NCI-H1417 treated with DMSO at 0.1 percent for 48 hours (cell line): ENCODE data around the gene ENHO.

Source experiments
- DNase-seq: peaks from one replicate; lab custom pipeline; 2025; lab: John Stamatoyannopoulos, UW

The ENHO gene

GRCh38 chr9:34522971-34523797 lies at the start of gene ENHO:
Gene ENHO, minus strand, starts transcription at chr9:34522990. Its CDS starts 1,295 bp downstream, at chr9:34521695.
- no peak for DNase-seq

GRCh38 chr9:34572092-34572491 lies 49.3 kb upstream of the ENHO start:
- no peak for DNase-seq

- DNase-seq = no peak
These were observed 48.7 kb upstream of the ENHO start for GRCh38 chr9:34571481-34571810.

- DNase-seq = no peak
These were observed 48.2 kb upstream of the ENHO start for GRCh38 chr9:34570809-34571480.

- no peak for DNase-seq
These were observed 47.6 kb upstream of the ENHO start for GRCh38 chr9:34570376-34570775.

GRCh38 chr9:34568774-34569173 lies 46.0 kb upstream of the ENHO start:
- no peak for DNase-seq

GRCh38 chr9:34568133-34568532 lies 45.3 kb upstream of the ENHO start:
- no peak for DNase-seq

GRCh38 chr9:34566972-34567371 lies 44.2 kb upstream of the ENHO start:
- DNase-seq = no peak

GRCh38 chr9:34566322-34566721 lies 43.5 kb upstream of the ENHO start:
- no peak for DNase-seq

- no peak for DNase-seq
These were observed 43.1 kb upstream of the ENHO start for GRCh38 chr9:34565856-34566255.

- DNase-seq = no peak
These were observed 41.8 kb upstream of the ENHO start for GRCh38 chr9:34564617-34565016.

- DNase-seq = no peak
These were observed 40.5 kb upstream of the ENHO start for GRCh38 chr9:34563262-34563661.

GRCh38 chr9:34562135-34562745 lies 39.5 kb upstream of the ENHO start:
- no peak for DNase-seq

GRCh38 chr9:34560599-34561214 lies 37.9 kb upstream of the ENHO start:
- no peak for DNase-seq

GRCh38 chr9:34559624-34560455 lies 37.0 kb upstream of the ENHO start:
- no peak for DNase-seq

GRCh38 chr9:34558919-34559623 lies 36.3 kb upstream of the ENHO start:
- DNase-seq = no peak

- no peak for DNase-seq
These were observed 35.6 kb upstream of the ENHO start for GRCh38 chr9:34558364-34558763.

- DNase-seq = no peak
These were observed 34.9 kb upstream of the ENHO start for GRCh38 chr9:34557426-34558321.

GRCh38 chr9:34556949-34557348 lies 34.2 kb upstream of the ENHO start:
- DNase-seq = no peak

- DNase-seq = no peak
These were observed 33.2 kb upstream of the ENHO start for GRCh38 chr9:34555936-34556525.
